ENCODE results near the gene PSME3.
"Not testable (repeated sequence)": the region's sequence is repeated elsewhere in the genome, so short reads cannot be mapped to it uniquely, and the experiment has no call there.

PSME3 gene

DNA sequence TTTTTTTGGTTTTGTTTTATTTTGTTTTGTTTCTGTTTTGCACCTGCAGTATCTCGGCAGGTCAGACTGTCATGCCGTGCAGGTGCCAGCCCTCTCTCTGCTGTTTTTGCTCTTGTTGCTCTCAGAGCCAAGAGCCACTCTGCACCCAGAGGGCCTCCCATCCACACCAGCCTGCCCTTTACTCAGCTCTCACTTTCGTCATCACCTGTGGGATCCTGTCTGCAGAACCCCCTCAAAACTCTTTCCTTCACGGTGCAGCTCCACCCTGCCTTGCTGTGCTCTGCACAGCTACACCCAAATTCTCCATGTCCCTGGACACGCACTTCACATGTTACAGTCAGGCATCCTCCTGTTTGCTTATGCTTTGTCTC lies 20.4 kb downstream of the PSME3 start:
- ChIA-PET CTCF (interaction anchor here (0.6 to 1.3 kb wide), 3 partner anchors 10 to 83 kb away, joined by 3 to 18 read pairs (median 5); partner anchors contain the start of gene AOC2), POLR2A (interaction anchor here (0.5 kb wide), 1 partner anchor 31 kb away, joined by 4 read pairs; no protein-coding TSS in a partner anchor)
- DNase-seq (ENCODE audit: low read depth, low spot score) = no peak
- TF ChIP-seq, protein P1, sequence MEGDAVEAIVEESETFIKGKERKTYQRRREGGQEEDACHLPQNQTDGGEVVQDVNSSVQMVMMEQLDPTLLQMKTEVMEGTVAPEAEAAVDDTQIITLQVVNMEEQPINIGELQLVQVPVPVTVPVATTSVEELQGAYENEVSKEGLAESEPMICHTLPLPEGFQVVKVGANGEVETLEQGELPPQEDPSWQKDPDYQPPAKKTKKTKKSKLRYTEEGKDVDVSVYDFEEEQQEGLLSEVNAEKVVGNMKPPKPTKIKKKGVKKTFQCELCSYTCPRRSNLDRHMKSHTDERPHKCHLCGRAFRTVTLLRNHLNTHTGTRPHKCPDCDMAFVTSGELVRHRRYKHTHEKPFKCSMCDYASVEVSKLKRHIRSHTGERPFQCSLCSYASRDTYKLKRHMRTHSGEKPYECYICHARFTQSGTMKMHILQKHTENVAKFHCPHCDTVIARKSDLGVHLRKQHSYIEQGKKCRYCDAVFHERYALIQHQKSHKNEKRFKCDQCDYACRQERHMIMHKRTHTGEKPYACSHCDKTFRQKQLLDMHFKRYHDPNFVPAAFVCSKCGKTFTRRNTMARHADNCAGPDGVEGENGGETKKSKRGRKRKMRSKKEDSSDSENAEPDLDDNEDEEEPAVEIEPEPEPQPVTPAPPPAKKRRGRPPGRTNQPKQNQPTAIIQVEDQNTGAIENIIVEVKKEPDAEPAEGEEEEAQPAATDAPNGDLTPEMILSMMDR (IDR thresholded peaks at IDR 0.05; ENCODE audit: insufficient read depth, low read length, missing control alignments) = no peak
- H3K4me3 ChIP-seq (ENCODE audit: low read depth, low read length) = no peak overlapping the region

DNA sequence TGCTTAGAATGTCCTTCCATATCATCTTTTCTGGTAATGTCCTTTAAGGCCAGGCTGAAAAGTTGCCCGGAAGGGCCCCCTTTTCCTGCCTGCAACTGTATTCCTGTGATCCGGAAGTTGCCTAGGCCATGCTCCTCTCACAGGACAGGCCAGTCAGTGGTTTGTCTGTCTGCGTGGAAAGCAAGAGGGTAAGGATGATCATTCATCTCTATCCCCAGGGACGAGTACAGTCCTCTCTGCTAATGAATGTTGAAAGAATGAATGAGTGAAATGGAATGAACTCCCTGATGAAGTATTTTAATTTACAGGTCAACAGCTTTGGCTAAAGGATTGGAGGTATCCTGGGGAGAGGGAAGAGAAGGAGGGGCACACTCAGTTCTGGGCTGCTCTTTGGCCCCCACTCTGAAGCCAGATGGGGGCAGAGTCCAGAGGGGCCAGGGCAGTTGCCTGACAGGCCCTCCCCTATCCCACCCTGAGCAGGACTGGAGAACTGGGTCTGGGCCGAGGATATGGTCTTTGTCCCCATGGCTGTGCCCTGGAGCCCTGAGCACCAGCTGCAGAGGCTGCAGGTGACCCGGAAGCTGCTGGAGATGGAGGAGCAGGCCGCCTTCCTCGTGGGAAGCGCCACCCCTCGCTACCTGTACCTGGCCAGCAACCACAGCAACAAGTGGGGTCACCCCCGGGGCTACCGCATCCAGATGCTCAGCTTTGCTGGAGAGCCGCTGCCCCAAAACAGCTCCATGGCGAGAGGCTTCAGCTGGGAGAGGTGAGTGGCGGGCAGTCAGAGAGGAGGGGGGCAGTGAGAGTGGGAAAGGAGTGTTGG lies 21.0 kb downstream of the PSME3 start:
- POLR2A ChIA-PET = no interaction called here
- no peak for DNase-seq (ENCODE audit: low read depth, low spot score)
- CTCF ChIA-PET = interaction anchor here (0.6 to 2.7 kb wide), 4 partner anchors 9 to 85 kb away, joined by 3 to 11 read pairs (median 5); partner anchors contain the start of gene AOC2
- TF ChIP-seq, protein P1 (IDR thresholded peaks at IDR 0.05; ENCODE audit: insufficient read depth, low read length, missing control alignments) = no peak
- no peak overlapping the region for H3K4me3 ChIP-seq (ENCODE audit: low read depth, low read length)

DNA sequence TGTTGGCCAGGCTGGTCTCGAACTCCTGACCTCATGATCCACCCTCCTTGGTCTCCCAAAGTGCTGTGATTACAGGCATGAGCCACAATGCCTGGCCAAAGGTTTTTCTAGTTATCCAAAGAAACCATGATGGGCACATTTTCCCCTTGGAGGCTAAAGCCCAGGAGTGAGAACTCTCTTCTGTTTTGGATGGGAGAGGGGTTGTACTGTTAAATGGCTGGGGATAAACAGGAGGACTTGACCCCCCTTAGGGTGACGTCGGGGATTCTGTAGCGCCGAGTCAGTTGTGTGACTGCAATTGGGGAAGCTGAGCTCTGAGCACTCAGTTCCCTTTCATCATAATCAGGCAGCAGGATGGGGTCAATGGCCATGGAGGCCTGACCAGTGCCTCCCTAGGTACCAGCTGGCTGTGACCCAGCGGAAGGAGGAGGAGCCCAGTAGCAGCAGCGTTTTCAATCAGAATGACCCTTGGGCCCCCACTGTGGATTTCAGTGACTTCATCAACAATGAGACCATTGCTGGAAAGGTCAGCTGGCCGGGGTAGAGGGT lies 21.9 kb downstream of the PSME3 start:
- ChIA-PET CTCF (interaction anchor here (1.0 to 2.7 kb wide), 3 partner anchors 10 to 84 kb away, joined by 3 to 11 read pairs (median 7); partner anchors contain the start of gene AOC2), POLR2A (no interaction called here)
- DNase-seq (ENCODE audit: low read depth, low spot score) = no peak
- no peak overlapping the region for H3K4me3 ChIP-seq (ENCODE audit: low read depth, low read length)
- TF ChIP-seq, protein P1 (IDR thresholded peaks at IDR 0.05; ENCODE audit: insufficient read depth, low read length, missing control alignments) = no peak

DNA sequence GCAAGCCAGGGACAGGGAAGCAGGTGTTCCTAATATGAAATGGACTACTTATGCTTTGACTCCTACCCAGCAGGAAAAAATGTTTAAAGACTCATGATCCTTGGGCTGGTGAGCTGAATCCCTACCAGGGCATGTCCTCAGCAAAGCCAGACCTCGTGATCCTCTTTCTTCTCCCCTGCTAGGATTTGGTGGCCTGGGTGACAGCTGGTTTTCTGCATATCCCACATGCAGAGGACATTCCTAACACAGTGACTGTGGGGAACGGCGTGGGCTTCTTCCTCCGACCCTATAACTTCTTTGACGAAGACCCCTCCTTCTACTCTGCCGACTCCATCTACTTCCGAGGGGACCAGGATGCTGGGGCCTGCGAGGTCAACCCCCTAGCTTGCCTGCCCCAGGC lies 22.9 kb downstream of the PSME3 start:
- POLR2A ChIA-PET; H3K4me3 ChIP-seq (ENCODE audit: low read depth, low read length): not testable (repeated sequence)
- CTCF ChIA-PET = interaction anchor here (2.2 to 2.7 kb wide), 2 partner anchors 11 to 13 kb away, joined by 7 to 11 read pairs; partner anchors contain the start of gene AOC2

DNA sequence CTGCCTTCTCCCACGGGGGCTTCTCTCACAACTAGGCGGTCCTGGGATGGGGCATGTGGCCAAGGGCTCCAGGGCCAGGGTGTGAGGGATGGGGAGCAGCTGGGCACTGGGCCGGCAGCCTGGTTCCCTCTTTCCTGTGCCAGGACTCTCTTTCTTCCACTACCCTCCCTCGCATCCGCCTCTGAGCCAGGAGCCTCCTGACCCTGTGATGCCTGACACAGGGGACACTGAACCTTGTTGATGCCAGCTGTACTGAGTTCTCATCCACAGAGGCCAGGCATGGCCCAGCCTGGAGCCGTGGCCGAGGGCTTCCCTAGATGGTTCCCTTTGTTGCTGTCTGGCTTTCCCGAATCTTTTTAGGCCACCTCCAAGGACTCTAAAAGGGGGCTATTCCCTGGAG lies 23.3 kb downstream of the PSME3 start:
- DNase-seq (ENCODE audit: low read depth, low spot score); H3K4me3 ChIP-seq (ENCODE audit: low read depth, low read length); POLR2A ChIA-PET: not testable (repeated sequence)
- CTCF ChIA-PET = interaction anchor here (2.1 to 2.7 kb wide), 2 partner anchors 11 to 13 kb away, joined by 4 to 11 read pairs; no protein-coding TSS in a partner anchor

More for the DNA sequence above, 22.9 kb downstream of the PSME3 start:
- not testable (repeated sequence) for DNase-seq (ENCODE audit: low read depth, low spot score)

DNA sequence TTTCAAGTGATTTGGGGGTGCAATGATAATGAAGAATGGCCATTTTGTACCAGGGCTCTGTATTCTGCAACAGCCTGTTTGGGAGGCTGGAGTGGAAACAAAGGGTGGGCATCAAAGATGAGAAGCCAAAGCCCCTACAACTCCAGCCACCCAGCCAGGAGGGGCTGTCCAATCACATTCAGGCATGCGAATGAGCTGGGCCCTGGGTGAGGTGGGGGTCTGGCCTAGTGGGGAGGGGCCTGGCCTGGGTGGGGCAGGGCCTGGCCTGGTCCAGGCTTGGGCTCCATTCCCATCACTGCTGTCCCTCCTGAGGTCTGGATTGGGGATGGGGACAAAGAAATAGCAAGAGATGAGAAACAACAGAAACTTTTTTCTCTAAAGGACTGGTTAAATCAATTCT lies 24.2 kb downstream of the PSME3 start:
- no peak overlapping the region for H3K4me3 ChIP-seq (ENCODE audit: low read depth, low read length)
- ChIA-PET CTCF (interaction anchor here (2.1 kb wide), 1 partner anchor 12 kb away, joined by 4 read pairs; no protein-coding TSS in a partner anchor), POLR2A (no interaction called here)
- no peak for DNase-seq (ENCODE audit: low read depth, low spot score)
- TF ChIP-seq, protein P1 (IDR thresholded peaks at IDR 0.05; ENCODE audit: insufficient read depth, low read length, missing control alignments) = no peak

DNA sequence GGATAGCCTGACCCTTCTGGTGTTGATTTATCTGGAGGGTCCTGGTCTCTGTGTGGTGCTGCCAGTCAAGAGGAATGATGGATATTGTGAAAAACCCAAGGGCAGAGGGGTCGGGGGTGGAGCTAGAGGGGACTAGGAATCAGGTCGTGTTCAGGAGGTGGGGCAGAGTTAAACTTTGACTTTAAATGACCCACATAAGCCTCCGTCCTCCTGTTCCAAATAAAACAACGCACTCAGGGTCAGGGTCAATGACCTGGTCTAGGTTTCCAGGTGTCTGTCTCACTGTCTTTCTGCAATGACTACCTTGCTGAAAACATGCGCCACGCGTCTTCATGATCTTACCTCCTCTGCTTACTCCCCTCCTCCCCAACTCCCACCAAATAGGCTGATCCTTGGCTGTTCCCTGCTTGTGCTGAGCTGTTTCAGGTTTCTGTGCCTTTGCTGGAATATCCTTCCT lies 32.5 kb downstream of the PSME3 start:
- DNase-seq (ENCODE audit: low read depth, low spot score) = no peak
- CTCF ChIA-PET = interaction anchor here (2.0 kb wide), 1 partner anchor 20 kb away, joined by 8 read pairs; no protein-coding TSS in a partner anchor
- TF ChIP-seq, protein P1 (IDR thresholded peaks at IDR 0.05; ENCODE audit: insufficient read depth, low read length, missing control alignments) = no peak
- POLR2A ChIA-PET = no interaction called here
- no peak overlapping the region for H3K4me3 ChIP-seq (ENCODE audit: low read depth, low read length)
